Left ventricle myocardium inferior (tissue), 1 donor: ENCODE data around the gene MTMR12. TPM values are rescaled to one million over a fixed set of nuclear protein-coding genes. Genes with fewer than 3 reads are reported as not detected.

Source experiments
- DNase-seq: peaks from one replicate; pipeline ENCODE4 v3.0.0-alpha.2; 2020
- H3K27ac ChIP-seq: fragments of 200-600 bp; replicated peaks from 2 replicates; pipeline ENCODE4 v1.8.0; 2021
- H3K27me3 ChIP-seq: fragments of 200-600 bp; 2 replicates; pipeline ENCODE4 v1.8.0; 2021; ENCODE audit warnings: low read depth
- H3K36me3 ChIP-seq: fragments of 200-600 bp; 2 replicates; pipeline ENCODE4 v1.8.0; 2021
- H3K4me1 ChIP-seq: fragments of 200-600 bp; 2 replicates; pipeline ENCODE4 v1.8.0; 2021
- H3K4me3 ChIP-seq: fragments of 200-600 bp; 2 replicates; pipeline ENCODE4 v1.8.0; 2021; ENCODE audit warnings: mild to moderate bottlenecking, moderate library complexity
- H3K9me3 ChIP-seq: fragments of 200-600 bp; replicated peaks from 2 replicates; pipeline ENCODE4 v1.8.0; 2021
- CTCF ChIP-seq: fragments of 200-600 bp; IDR thresholded peaks from 2 replicates; pipeline ENCODE4 v1.8.0; 2021; ENCODE audit warnings: antibody characterized with exemption, mild to moderate bottlenecking, borderline replicate concordance
- intact Hi-C: fragments of 100-400 bp; cut with micrococcal nuclease; formaldehyde crosslinking; loops from one replicate; pipeline ENCODE4 v1.11.0; 2022
- total RNA-seq: library from RNA; stranded (reverse); fragmentation: NEBNext Ultra II Directional; extraction: Animal tissue kit (Norgen Biotek cat#: 25700); gene quantifications from one replicate; pipeline ENCODE4 v1.2.1, GENCODE V29; 2021
- donor health status: DM: no; HTN: yes; CAD: no; lungs with severe emphysema.

MTMR12 gene
- total RNA-seq, 1 donor from 2014 or later: 13.8 TPM

DNA sequence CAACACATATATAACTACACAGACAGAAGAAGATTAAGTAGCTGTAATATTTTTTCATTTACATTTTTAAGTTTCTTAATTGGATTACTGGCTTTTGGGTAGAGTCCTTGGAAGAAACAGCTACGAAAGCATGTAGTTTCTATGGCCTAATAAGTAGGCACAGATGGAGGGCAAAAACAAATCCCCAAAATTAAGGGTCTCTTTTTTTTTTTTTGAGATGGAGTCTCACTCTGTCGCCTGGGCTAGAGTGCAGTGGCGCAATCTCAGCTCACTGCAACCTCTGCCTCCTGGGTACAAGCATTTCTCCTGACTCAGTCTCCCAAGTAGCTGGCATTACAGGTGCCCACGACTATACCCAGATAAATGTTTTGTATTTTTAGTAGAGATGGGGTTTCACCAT is 27.1 kb upstream of the MTMR12 start:
- H3K36me3 ChIP-seq: no peaks in the 10 kb centered on the region
- no peaks in the 10 kb centered on the region for H3K4me1 ChIP-seq
- no peak overlapping the region for H3K4me3 ChIP-seq
- TF ChIP-seq CTCF: no peak
- intact Hi-C loops: no loop called here
- H3K27me3 ChIP-seq: no peaks in the 10 kb centered on the region
- no peak overlapping the region for H3K27ac ChIP-seq
- peaks cover 24% of the 10 kb centered on the region for H3K9me3 ChIP-seq
- DNase-seq: no peak

- H3K27me3 ChIP-seq: no peaks in the 10 kb centered on the region
- no peak for TF ChIP-seq CTCF
- no peaks in the 10 kb centered on the region for H3K36me3 ChIP-seq
- no peaks in the 10 kb centered on the region for H3K4me1 ChIP-seq
- H3K4me3 ChIP-seq: no peak overlapping the region
- H3K27ac ChIP-seq: no peak overlapping the region
- DNase-seq: no peak
- intact Hi-C loops: no loop called here
- H3K9me3 ChIP-seq: peaks cover 24% of the 10 kb centered on the region
Measured at GRCh38 chr5:32339198-32339597, 26.5 kb upstream of the MTMR12 start.

- no peaks in the 10 kb centered on the region for H3K36me3 ChIP-seq
- DNase-seq: no peak
- TF ChIP-seq CTCF: no peak
- intact Hi-C loops: no loop called here
- H3K4me1 ChIP-seq: peaks cover 12% of the 10 kb centered on the region
- peaks cover under 1% of the 10 kb centered on the region for H3K9me3 ChIP-seq
- no peaks in the 10 kb centered on the region for H3K27me3 ChIP-seq
- H3K27ac ChIP-seq: no peak overlapping the region
- no peak overlapping the region for H3K4me3 ChIP-seq
Measured at GRCh38 chr5:32332966-32333365, 20.2 kb upstream of the MTMR12 start.

GRCh38 chr5:32332361-32332760 is 19.6 kb upstream of the MTMR12 start:
- no peak for DNase-seq
- intact Hi-C loops: no loop called here

GRCh38 chr5:32331935-32332274 is 19.2 kb upstream of the MTMR12 start:
- Histone ChIP-seq H3K4me3 (no peak overlapping the region), H3K36me3 (no peaks in the 10 kb centered on the region), H3K9me3 (no peaks in the 10 kb centered on the region), H3K27me3 (no peaks in the 10 kb centered on the region), H3K27ac (no peak overlapping the region), H3K4me1 (peaks cover 12% of the 10 kb centered on the region)
- DNase-seq: no peak
- no peak for TF ChIP-seq CTCF
- intact Hi-C loops: no loop called here

More at GRCh38 chr5:32332361-32332760, 19.6 kb upstream of the MTMR12 start:
- TF ChIP-seq CTCF: no peak
- no peaks in the 10 kb centered on the region for H3K36me3 ChIP-seq
- no peak overlapping the region for H3K4me3 ChIP-seq
- H3K4me1 ChIP-seq: peaks cover 12% of the 10 kb centered on the region
- H3K27ac ChIP-seq: no peak overlapping the region
- no peaks in the 10 kb centered on the region for H3K9me3 ChIP-seq
- no peaks in the 10 kb centered on the region for H3K27me3 ChIP-seq
